Thyroid gland (tissue), 4 donors: ENCODE results near the gene LRRC42. TPM values are rescaled to one million over a fixed set of nuclear protein-coding genes. Genes with fewer than 3 reads are reported as not detected.

Experiments used
- DNase-seq, 2 donors: peaks; one replicate each; pipeline ENCODE4 v3.0.0-alpha.2; 2019
- H3K27ac ChIP-seq, 3 donors: fragments of 200-600 bp; sonication (generic); 1 replicate in 2 of 3; 2 replicates in 1 of 3; pipeline ENCODE4 v1.5.1; 2016 to 2019; ENCODE audit warnings: mild to moderate bottlenecking in 1 of 3, moderate library complexity in 1 of 3
- H3K27me3 ChIP-seq: fragments of 200-600 bp; sonication (generic); one replicate; pipeline ENCODE4 v1.5.1; 2019
- H3K36me3 ChIP-seq, 2 donors: fragments of 200-600 bp; sonication (generic); one replicate each; pipeline ENCODE4 v1.5.1; 2016 to 2019
- H3K4me1 ChIP-seq, 2 donors: fragments of 200-600 bp; sonication (generic); one replicate each; pipeline ENCODE4 v1.5.1; 2017 to 2019
- H3K4me3 ChIP-seq, 3 donors: fragments of 200-600 bp; sonication (generic); replicated peaks in 1 of 3; 1 replicate in 2 of 3; 2 replicates in 1 of 3; pipeline ENCODE4 v1.5.1; 2016; ENCODE audit warnings: mild to moderate bottlenecking in 1 of 3
- H3K9me3 ChIP-seq: fragments of 200-600 bp; sonication (generic); one replicate; pipeline ENCODE4 v1.5.1; 2017
- POLR2A ChIP-seq, 2 donors: fragments of 450-650 bp; IDR thresholded peaks; one replicate each; pipeline ENCODE4 v1.6.1; 2017; ENCODE audit warnings: antibody characterized with exemption in 2 of 2, mild to moderate bottlenecking in 2 of 2, moderate library complexity in 1 of 2
- WGBS, 2 donors: methylation state at CpG; one replicate each; pipeline ENCODE4 v1.1.5; 2017; 5-methylcytosine and 5-hydroxymethylcytosine counted together
- intact Hi-C: fragments of 100-400 bp; cut with DNase I; formaldehyde crosslinking; loops from one replicate; pipeline ENCODE4 v1.15.1; 2023
- total RNA-seq, 4 donors: library from RNA; depleted of rRNA; stranded (reverse); fragments of >200 nt; gene quantifications; one replicate each; pipeline ENCODE4 v1.2.3, GENCODE V29; 2016
- TF ChIP-seq, protein P1 (sequence below), 6 experiments: fragments of 200-600 bp in 3 of 6; fragments of 450-650 bp in 3 of 6; sonication (generic) in 3 of 6; IDR thresholded peaks; one replicate each; pipeline ENCODE4 v1.5.1; 2016 to 2019; ENCODE audit warnings: antibody characterized with exemption in 6 of 6, mild to moderate bottlenecking in 2 of 6, inconsistent platforms in 1 of 6, moderate library complexity in 1 of 6

Gene LRRC42
- total RNA-seq, 4 donors from 2014 or later: 28.7 to 39.4 (median 33.7) TPM

DNA sequence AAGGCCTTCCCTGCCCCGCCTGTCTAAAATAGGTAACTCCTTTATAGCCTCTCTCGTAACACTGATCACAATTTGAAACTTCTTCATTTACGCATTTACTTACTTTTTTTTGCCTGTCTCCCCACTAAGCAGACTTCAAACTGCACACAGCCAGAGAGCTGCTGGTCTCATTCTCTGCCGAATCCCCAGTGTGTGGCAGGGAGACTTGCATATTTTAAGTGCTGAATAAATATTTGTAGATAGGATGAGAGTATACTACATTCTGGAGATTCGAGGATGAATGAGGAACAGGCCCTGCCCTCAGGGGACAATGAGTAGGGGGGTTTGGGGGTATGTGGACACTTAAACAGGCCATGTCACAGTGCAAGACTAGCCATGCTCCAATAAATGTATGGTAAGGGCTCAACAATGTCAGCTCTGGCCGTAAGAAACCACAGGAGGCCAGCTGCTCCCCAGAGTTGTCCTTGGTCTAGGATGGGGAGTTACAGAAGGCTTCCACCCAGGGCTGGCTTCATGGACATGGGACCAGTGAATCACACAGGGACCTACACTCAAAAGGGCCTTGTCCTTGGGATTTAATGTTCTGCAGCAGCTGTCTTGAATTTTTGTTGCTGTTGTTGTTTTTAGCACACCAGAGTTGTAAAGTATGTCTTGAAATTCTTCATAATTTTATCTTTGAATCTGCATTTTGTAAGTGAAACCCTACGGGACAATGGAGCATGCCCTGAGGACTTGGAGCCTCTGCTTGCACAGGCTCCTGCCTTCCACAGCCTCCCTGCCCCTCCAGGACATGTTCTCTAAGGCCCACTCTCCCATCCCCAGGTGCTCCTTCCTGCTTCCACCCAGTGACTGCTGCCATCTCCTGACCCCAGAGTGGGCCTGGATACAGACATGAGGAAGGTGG, 43.7 kb upstream of the LRRC42 start:
- intact Hi-C loops: no loop called here
- no peak for DNase-seq
- H3K4me3 ChIP-seq: no peak overlapping the region
- no peaks in the 10 kb centered on the region for H3K36me3 ChIP-seq
- peaks cover 30 to 97% of the 10 kb centered on the region in 2 donors for H3K4me1 ChIP-seq
- 68 to 75% methylated on average over 7 of the region's 7 CpGs for WGBS, 2 donors
- no peaks in the 10 kb centered on the region for H3K27me3 ChIP-seq
- peak overlapping the region; percentile 78 to 91 (median 82) for H3K27ac ChIP-seq
- H3K9me3 ChIP-seq: no peaks in the 10 kb centered on the region
- TF ChIP-seq POLR2A (IDR thresholded peaks at IDR 0.05): no peak
- TF ChIP-seq, protein P1, sequence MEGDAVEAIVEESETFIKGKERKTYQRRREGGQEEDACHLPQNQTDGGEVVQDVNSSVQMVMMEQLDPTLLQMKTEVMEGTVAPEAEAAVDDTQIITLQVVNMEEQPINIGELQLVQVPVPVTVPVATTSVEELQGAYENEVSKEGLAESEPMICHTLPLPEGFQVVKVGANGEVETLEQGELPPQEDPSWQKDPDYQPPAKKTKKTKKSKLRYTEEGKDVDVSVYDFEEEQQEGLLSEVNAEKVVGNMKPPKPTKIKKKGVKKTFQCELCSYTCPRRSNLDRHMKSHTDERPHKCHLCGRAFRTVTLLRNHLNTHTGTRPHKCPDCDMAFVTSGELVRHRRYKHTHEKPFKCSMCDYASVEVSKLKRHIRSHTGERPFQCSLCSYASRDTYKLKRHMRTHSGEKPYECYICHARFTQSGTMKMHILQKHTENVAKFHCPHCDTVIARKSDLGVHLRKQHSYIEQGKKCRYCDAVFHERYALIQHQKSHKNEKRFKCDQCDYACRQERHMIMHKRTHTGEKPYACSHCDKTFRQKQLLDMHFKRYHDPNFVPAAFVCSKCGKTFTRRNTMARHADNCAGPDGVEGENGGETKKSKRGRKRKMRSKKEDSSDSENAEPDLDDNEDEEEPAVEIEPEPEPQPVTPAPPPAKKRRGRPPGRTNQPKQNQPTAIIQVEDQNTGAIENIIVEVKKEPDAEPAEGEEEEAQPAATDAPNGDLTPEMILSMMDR (IDR thresholded peaks at IDR 0.05): no peak

DNA sequence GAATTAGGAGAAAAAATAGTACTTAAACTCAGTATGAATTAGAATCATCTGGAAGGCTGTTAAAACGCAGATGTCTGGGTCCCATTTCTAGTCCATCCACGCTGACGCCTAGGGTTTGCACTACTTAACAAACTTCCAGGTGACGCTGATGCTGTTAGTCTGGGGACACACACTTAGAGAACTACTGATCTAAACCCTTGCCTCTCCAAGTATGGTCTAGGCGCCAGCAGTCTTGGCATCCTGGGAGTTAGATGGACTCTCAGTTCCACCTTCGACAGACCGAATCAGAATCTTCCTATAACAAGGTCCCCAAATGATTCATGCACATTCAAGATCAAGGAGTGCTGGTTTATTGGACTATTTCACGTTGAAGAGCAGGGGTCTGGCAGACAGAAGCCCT, 40.6 kb upstream of the LRRC42 start:
- Histone ChIP-seq H3K9me3 (no peaks in the 10 kb centered on the region), H3K4me1 (peaks cover 10 to 80% of the 10 kb centered on the region in 2 donors), H3K27me3 (no peaks in the 10 kb centered on the region), H3K4me3 (no peak overlapping the region), H3K36me3 (no peaks in the 10 kb centered on the region), H3K27ac (peak overlapping the region; percentile 82 to 91 (median 85))
- intact Hi-C loops: no loop called here
- peak; percentile 91 to 92 for DNase-seq
- 36 to 49% methylated on average over 8 of the region's 8 CpGs for WGBS, 2 donors
- TF ChIP-seq, protein P1 (IDR thresholded peaks at IDR 0.05): no peak
- TF ChIP-seq POLR2A (IDR thresholded peaks at IDR 0.05): peak in 1 of 2 donors; percentile 60

DNA sequence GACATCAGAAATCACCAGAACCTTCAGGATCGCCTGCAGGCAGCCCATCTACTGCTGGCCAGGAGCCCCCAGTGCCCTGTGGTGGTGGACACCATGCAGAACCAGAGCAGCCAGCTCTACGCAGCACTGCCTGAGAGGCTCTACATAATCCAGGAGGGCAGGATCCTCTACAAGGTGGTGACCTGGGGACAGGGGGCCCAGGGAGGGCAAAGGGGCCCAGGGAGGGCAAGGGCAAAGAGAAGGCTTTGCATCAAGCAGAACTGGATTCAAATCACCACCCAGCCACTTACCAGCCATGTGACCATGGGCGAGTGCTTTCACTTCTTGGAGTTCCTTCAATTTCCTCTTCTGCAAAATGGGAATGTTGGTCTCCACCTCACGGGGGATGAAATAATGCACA, 40.0 kb upstream of the LRRC42 start:
- Histone ChIP-seq H3K27me3 (no peaks in the 10 kb centered on the region), H3K4me3 (no peak overlapping the region), H3K36me3 (no peaks in the 10 kb centered on the region), H3K27ac (peak overlapping the region; percentile 82 to 91 (median 85)), H3K9me3 (no peaks in the 10 kb centered on the region), H3K4me1 (peaks cover 10 to 74% of the 10 kb centered on the region in 2 donors)
- DNase-seq: no peak
- WGBS, 2 donors: 90 to 92% methylated on average over 2 to 3 of the region's 4 CpGs
- intact Hi-C loops: no loop called here
- no peak for TF ChIP-seq POLR2A (IDR thresholded peaks at IDR 0.05)
- TF ChIP-seq, protein P1 (IDR thresholded peaks at IDR 0.05): no peak

DNA sequence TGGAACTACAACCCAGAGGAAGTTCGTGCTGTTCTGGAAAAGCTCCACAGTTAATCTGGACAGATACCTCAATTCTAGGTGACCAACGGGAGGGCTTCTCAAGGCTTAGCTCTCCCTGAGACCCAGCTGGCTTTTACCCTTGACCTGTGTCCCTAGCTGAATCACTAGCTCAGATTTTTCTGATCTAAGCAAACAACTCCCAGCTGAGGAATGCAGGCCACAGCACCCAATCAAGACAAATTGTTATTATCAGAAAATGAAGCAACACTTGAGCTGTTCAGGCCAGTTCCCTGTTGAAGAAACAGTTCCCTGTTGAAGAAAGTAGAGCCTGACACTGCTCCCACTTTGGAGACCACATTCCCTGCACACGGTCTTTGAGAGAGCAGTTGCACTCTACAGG, 36.2 kb upstream of the LRRC42 start:
- 67 to 69% methylated on average over 3 of the region's 3 CpGs for WGBS, 2 donors
- no peaks in the 10 kb centered on the region for H3K36me3 ChIP-seq
- H3K4me3 ChIP-seq: no peak overlapping the region
- H3K27me3 ChIP-seq: no peaks in the 10 kb centered on the region
- DNase-seq: peak in 1 of 2 donors; percentile 39
- H3K9me3 ChIP-seq: no peaks in the 10 kb centered on the region
- peak in 1 of 2 donors; percentile 41 for TF ChIP-seq POLR2A (IDR thresholded peaks at IDR 0.05)
- TF ChIP-seq, protein P1 (IDR thresholded peaks at IDR 0.05): no peak
- intact Hi-C loops: no loop called here
- H3K4me1 ChIP-seq: peaks cover 10 to 52% of the 10 kb centered on the region in 2 donors
- H3K27ac ChIP-seq: peak overlapping the region; percentile 64 to 91 (median 82)

DNA sequence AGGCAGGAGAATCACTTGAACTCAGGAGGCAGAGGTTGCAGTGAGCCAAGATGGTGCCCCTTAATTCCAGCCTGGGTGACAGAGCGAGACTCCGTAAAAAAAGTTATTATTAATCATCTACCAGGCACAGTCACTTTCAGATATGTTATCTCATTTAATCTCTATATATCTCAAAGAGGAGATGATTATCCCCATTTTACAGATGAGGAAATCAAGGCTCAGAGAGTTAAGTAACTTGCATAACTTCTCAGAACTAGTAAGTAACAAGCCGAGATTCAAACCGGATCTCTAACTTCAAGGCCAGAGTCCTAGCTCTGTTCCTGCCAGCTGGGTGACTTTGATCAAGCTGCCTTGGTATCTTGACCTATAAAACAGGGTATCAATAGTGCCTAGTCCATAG, 34.7 kb upstream of the LRRC42 start:
- H3K36me3 ChIP-seq: no peaks in the 10 kb centered on the region
- 91 to 95% methylated on average over 4 of the region's 4 CpGs for WGBS, 2 donors
- DNase-seq: no peak
- no peaks in the 10 kb centered on the region for H3K27me3 ChIP-seq
- TF ChIP-seq POLR2A (IDR thresholded peaks at IDR 0.05): no peak
- TF ChIP-seq, protein P1 (IDR thresholded peaks at IDR 0.05): no peak
- intact Hi-C loops: no loop called here
- no peak overlapping the region for H3K4me3 ChIP-seq
- H3K4me1 ChIP-seq: peaks cover 5 to 39% of the 10 kb centered on the region in 2 donors
- H3K9me3 ChIP-seq: no peaks in the 10 kb centered on the region
- H3K27ac ChIP-seq: peak overlapping the region in 2 of 3 donors; percentile 82 to 91
